K562 (cell line): ENCODE measurements around the gene APC2. TPM values are rescaled to one million over a fixed set of nuclear protein-coding genes. Genes with fewer than 3 reads are reported as not detected.
A peak's percentile ranks its signal among the peaks of the same experiment; 100 is the strongest.

ENCODE experiments used
- ATAC-seq: fragments of 200-7000 bp; cut with Tn5 transposase; 3 replicates; pipeline ENCODE4 v1.9.1; 2020; ENCODE audit warnings: moderate library complexity
- BruUV-seq: library from RNA; stranded (reverse); fragments of 400-500 nt; replicated peaks from 2 replicates; lab custom pipeline; 2021; lab: Mats Ljungman, UMichigan
- CTCF ChIA-PET: fragments of 300-600 bp; formaldehyde crosslinking; extraction: SDS; loops from one replicate; lab custom pipeline; 2021; ENCODE audit warnings: low intra/inter-chr PET ratio; lab: Yijun Ruan, JAX
- POLR2A ChIA-PET: fragments of 300-600, 350-650 bp; sonication (Branson Sonifier 250); formaldehyde crosslinking; extraction: SDS; loops from one replicate; lab custom pipeline; 2021; ENCODE audit warnings: antibody characterized with exemption, inconsistent platforms; lab: Yijun Ruan, JAX
- DNase-seq, 4 experiments: peaks; one replicate each; pipeline versions ENCODE4 v3.0.0 to v3.0.0-alpha.2; 2011 to 2018; ENCODE audit warnings: low spot score in 3 of 4, mixed read lengths in 3 of 4; ENCODE audit errors: extremely low read depth in 1 of 4
- FAIRE-seq: peaks from 2 replicates; lab custom pipeline; 2011; peaks lifted over from hg19 to GRCh38; lab: Jason Lieb, UNC
- H2AFZ ChIP-seq: 2 replicates; pipeline ENCODE4 v1.6.0; 2011; ENCODE audit warnings: low read depth, low read length, control low read depth, inconsistent platforms
- H3K27ac ChIP-seq: fragments of 200-600 bp; 3 replicates; pipeline ENCODE4 v1.8.0; 2011; ENCODE audit warnings: low read depth, mild to moderate bottlenecking, control low read depth, inconsistent platforms, low read length, moderate library complexity, mixed read lengths; ENCODE audit errors: extremely low read depth
- H3K27me3 ChIP-seq, 2 experiments: fragments of 300-600 bp in 1 of 2; 2 replicates in 1 of 2; 3 replicates in 1 of 2; pipeline versions ENCODE4 v1.6.0 to v1.8.0; 2011; ENCODE audit warnings: inconsistent platforms in 2 of 2, low read length in 2 of 2, mild to moderate bottlenecking in 1 of 2, mixed read lengths in 1 of 2, moderate library complexity in 1 of 2; ENCODE audit not compliant: control insufficient read depth in 2 of 2, insufficient read depth in 2 of 2
- H3K36me3 ChIP-seq: fragments of 300-600 bp; 3 replicates; pipeline ENCODE4 v1.8.0; 2011; ENCODE audit warnings: mild to moderate bottlenecking, low read length, inconsistent platforms; ENCODE audit not compliant: control insufficient read depth, insufficient read depth
- H3K4me1 ChIP-seq, 2 experiments: fragments of 200-600 bp in 1 of 2; replicated peaks in 1 of 2; 2 replicates in 1 of 2; 3 replicates in 1 of 2; pipeline versions ENCODE4 v1.5.1 to v1.8.0; 2011; ENCODE audit warnings: inconsistent platforms in 2 of 2, low read length in 2 of 2, mild to moderate bottlenecking in 1 of 2, mixed read lengths in 1 of 2, moderate library complexity in 1 of 2; ENCODE audit not compliant: control insufficient read depth in 2 of 2, insufficient read depth in 2 of 2
- H3K4me2 ChIP-seq: 2 replicates; pipeline ENCODE4 v1.6.1; 2011; ENCODE audit warnings: low read length, control low read depth, inconsistent platforms, mixed read lengths; ENCODE audit not compliant: insufficient read depth
- H3K4me3 ChIP-seq: fragments of 200-600 bp; sonication (generic), shearing (Covaris generic); 2 replicates; pipeline ENCODE4 v1.5.1; 2016; ENCODE audit warnings: control low read depth, inconsistent platforms
- H3K79me2 ChIP-seq: fragments of 200-600 bp; 3 replicates; pipeline ENCODE4 v1.8.0; 2011; ENCODE audit warnings: low read length, inconsistent platforms; ENCODE audit not compliant: control insufficient read depth, insufficient read depth
- H3K9ac ChIP-seq, 2 experiments: 2 replicates each; pipeline versions ENCODE4 v1.6.0 to v1.6.1; 2011; ENCODE audit warnings: low read depth in 2 of 2, low read length in 2 of 2, control low read depth in 1 of 2, inconsistent platforms in 1 of 2, mild to moderate bottlenecking in 1 of 2, mixed read lengths in 1 of 2; ENCODE audit not compliant: insufficient read depth in 1 of 2
- H3K9me1 ChIP-seq: one replicate; pipeline ENCODE4 v1.6.0; 2011; ENCODE audit warnings: inconsistent platforms, mild to moderate bottlenecking, low read length, moderate library complexity; ENCODE audit not compliant: control insufficient read depth, insufficient read depth
- H3K9me3 ChIP-seq: replicated peaks from 2 replicates; pipeline ENCODE4 v1.5.1; 2011; ENCODE audit warnings: low read depth, low read length, inconsistent platforms; ENCODE audit not compliant: control insufficient read depth, insufficient read depth
- H4K20me1 ChIP-seq: replicated peaks from 2 replicates; pipeline ENCODE4 v1.6.1; 2011; ENCODE audit warnings: low read length, inconsistent platforms, mixed read lengths; ENCODE audit not compliant: control insufficient read depth, insufficient read depth
- AFF4 ChIP-seq: sonication (generic); formaldehyde crosslinking; IDR thresholded peaks from 2 replicates; pipeline ENCODE4 v1.8.0; 2023; ENCODE audit warnings: mild to moderate bottlenecking, missing genetic modification reagents
- CREM ChIP-seq: IDR thresholded peaks from 2 replicates; pipeline ENCODE4 v1.6.1; 2014; ENCODE audit warnings: antibody characterized with exemption, low read depth
- ELK3 ChIP-seq: fragments of 450-650 bp; formaldehyde crosslinking; IDR thresholded peaks from 2 replicates; pipeline ENCODE4 v1.4.0; 2020; ENCODE audit warnings: mild to moderate bottlenecking
- EWSR1 ChIP-seq: fragments of 450-650 bp; IDR thresholded peaks from 2 replicates; pipeline ENCODE4 v1.6.1; 2018; ENCODE audit warnings: borderline replicate concordance, mild to moderate bottlenecking, low read depth, moderate library complexity; ENCODE audit not compliant: partially characterized antibody
- HNRNPH1 ChIP-seq: fragments of 200-400 bp; formaldehyde crosslinking; optimal IDR thresholded peaks from 2 replicates; pipeline ENCODE3; 2017; ENCODE audit warnings: low read depth, mild to moderate bottlenecking, low read length, moderate library complexity
- NEUROD1 ChIP-seq: fragments of 150-350 bp; IDR thresholded peaks from 2 replicates; pipeline ENCODE4 v1.6.1; 2014; ENCODE audit warnings: borderline replicate concordance, low read length, low read depth; ENCODE audit not compliant: partially characterized antibody
- NR1H2 ChIP-seq: sonication (generic); formaldehyde crosslinking; IDR thresholded peaks from 2 replicates; pipeline ENCODE4 v1.4.0; 2020; ENCODE audit warnings: mild to moderate bottlenecking, missing genetic modification reagents
- RHOXF2B ChIP-seq: fragments of 250-450 bp; sonication (Bioruptor Pico); conservative IDR thresholded peaks from 2 replicates; pipeline ENCODE4 v1.5.1; 2021
- SP1 ChIP-seq: sonication (generic); formaldehyde crosslinking; IDR thresholded peaks from 2 replicates; pipeline ENCODE4 v1.8.1; 2022; ENCODE audit warnings: mild to moderate bottlenecking, missing genetic modification reagents
- ZNF232 ChIP-seq: sonication (generic); formaldehyde crosslinking; IDR thresholded peaks from 2 replicates; pipeline ENCODE4 v1.8.0; 2022; ENCODE audit warnings: mild to moderate bottlenecking, missing genetic modification reagents
- ZNF766 ChIP-seq: fragments of 200-800 bp; sonication (Bioruptor generic); conservative IDR thresholded peaks from 2 replicates; pipeline ENCODE4 v1.6.1; 2016; ENCODE audit warnings: missing genetic modification characterization, missing compliant biosample characterization
- WGBS: fragments of 100-300 bp; shearing (Covaris generic); methylation state at CpG from one replicate; pipeline ENCODE4 v1.1.6; 2016; ENCODE audit warnings: low coverage, mixed read lengths; ENCODE audit not compliant: insufficient coverage; ENCODE audit errors: missing lambda C conversion rate; 5-methylcytosine and 5-hydroxymethylcytosine counted together
- in situ Hi-C: fragments of 300-500 bp; cut with MboI; formaldehyde crosslinking; loops from 4 replicates; pipeline ENCODE4 v1.15.0; 2018; ENCODE audit warnings: inconsistent platforms, mixed read lengths
- intact Hi-C: fragments of 100-400 bp; cut with micrococcal nuclease; formaldehyde crosslinking; loops from 2 replicates; pipeline ENCODE4 v1.14.2; 2022
- polyA plus RNA-seq, 8 experiments: library from polyadenylated mRNA; depleted of rRNA in 4 of 8; stranded (reverse) in 5 of 8; unstranded in 3 of 8; fragments of >200 nt; fragmentation: Nextera tagmentation in 2 of 8; fragmentation: Illumina TruSeq in 1 of 8; extraction: Ambion mirVana in 2 of 8; extraction: Trizol in 1 of 8; gene quantifications; 2 replicates each; pipeline versions ENCODE4 v1.2.1 to v1.2.3, GENCODE V29; 2011 to 2014; ENCODE audit warnings: inconsistent platforms in 1 of 8, missing spikeins in 1 of 8
- total RNA-seq, 7 experiments: library from RNA; depleted of rRNA in 6 of 7; stranded (reverse); fragments of >200 nt in 6 of 7; fragmentation: Illumina TruSeq in 2 of 7; extraction: Trizol in 2 of 7; gene quantifications; 2 replicates each; pipeline versions ENCODE4 v1.2.1 to v1.2.3, GENCODE V29; 2011 to 2021; ENCODE audit warnings: low replicate concordance in 1 of 7

Gene APC2
- total and polyA plus RNA-seq, 9 of the 15 experiments (the other 6 are each of a cell fraction or from before 2014, with no cell fraction given), result 0.01 to 0.40 (median 0.05) TPM; not detected in 3

DNA sequence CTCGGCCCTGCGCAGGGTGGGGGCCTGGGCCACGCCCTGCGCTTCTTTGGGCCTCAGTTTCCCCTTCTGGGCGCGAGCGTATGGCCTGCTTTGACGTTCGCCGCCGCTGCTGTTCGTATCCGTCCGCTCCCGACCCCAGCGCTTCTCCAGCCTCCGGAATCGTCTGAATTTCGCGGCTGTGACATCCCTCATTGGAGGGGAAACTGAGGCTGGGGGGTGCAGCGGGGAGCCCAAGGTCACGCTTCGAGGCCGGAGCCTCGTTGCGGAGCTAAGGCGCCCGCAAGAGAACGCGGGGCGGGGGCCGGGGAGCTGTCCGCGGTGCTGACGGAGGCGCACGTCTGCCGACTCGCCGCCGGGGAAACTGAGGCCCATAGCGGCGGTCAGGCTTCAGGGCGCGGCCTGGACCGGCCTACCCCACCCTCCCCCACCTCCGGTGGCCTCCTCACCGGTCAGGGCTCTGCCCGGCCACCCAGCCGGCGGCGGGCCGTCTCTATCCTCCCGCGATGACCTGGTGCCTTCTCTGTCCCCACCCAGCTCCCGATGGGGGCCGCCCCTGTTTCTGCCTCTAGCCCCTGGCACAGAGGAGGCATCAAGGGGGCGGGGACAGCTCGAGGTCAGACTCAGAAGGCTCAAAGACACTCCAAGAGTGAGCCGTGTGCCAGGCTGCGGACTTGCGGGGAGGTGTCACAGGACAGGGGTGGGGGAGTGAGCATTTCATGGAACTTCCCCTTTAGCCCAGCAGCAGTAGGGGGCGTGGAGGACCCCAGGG lies 3.0 kb upstream of the APC2 start (continued):
- TF ChIP-seq ZNF232 (CRISPR knock-in tag) (0 out of 2 replicates have a peak, but pooled peaks have one; percentile 61), CREM (peak; percentile 31; the same call in 1 of the 2 replicates), SP1 (CRISPR knock-in tag) (0 out of 2 replicates have a peak, but pooled peaks have one; percentile 35), AFF4 (CRISPR knock-in tag) (peak; percentile 78; the same call in 1 of the 2 replicates)

DNA sequence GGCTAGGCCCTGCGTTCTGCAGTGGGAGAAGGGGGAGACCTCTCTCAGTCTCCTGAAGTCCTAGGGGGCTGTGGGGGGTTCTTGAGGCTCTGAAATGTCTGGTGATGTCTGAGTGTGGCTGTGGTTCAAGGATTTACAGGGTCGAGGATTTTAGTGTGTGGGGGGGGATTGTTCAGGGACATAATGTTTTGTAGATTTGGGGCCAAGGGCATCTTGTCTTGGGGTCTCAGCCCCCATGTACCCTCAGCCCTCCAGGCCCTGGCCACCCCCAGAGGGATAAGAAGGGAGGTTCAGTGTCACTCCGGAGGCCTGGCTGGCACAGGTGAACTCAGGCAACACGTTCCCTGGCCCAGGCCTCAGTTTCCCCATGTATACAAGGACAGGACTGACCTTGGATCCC lies 2.4 kb upstream of the APC2 start:
- in situ Hi-C loops, result no loop called here
- POLR2A ChIA-PET, result interaction anchor here (0.6 to 0.8 kb wide), 2 partner anchors 206 to 417 kb away, joined by 3 read pairs; no protein-coding TSS in a partner anchor
- TF ChIP-seq EWSR1, result no peak
- TF ChIP-seq NEUROD1, result no peak
- TF ChIP-seq NR1H2 (CRISPR knock-in tag), result no peak
- no peak for TF ChIP-seq ELK3 (CRISPR knock-in tag)
- TF ChIP-seq ZNF766 (CRISPR knock-in tag), result no peak
- no peak for TF ChIP-seq RHOXF2B
- no peak for TF ChIP-seq HNRNPH1

More for the DNA sequence above, 2.4 kb upstream of the APC2 start:
- peaks cover 17% of the 10 kb centered on the region; the same call in 1 of the 2 replicates for H4K20me1 ChIP-seq
- peaks cover 15 to 76% of the 10 kb centered on the region in 2 experiments for H3K4me1 ChIP-seq
- 11% methylated on average over 4 of the region's 4 CpGs for WGBS
- no TSS peak for BruUV-seq
- peaks cover 4% of the 10 kb centered on the region; the same call in 1 of the 3 replicates for H3K36me3 ChIP-seq
- no peaks in the 10 kb centered on the region for H3K9me3 ChIP-seq
- no peak overlapping the region for H3K27ac ChIP-seq
- no peaks in the 10 kb centered on the region for H3K79me2 ChIP-seq
- no peaks in the 10 kb centered on the region for H3K9me1 ChIP-seq
- ATAC-seq (no peak), DNase-seq (no peak), FAIRE-seq (no peak)
- H3K9ac ChIP-seq, result no peak overlapping the region
- H3K4me3 ChIP-seq, result no peak overlapping the region
- no peak overlapping the region for H3K4me2 ChIP-seq
- CTCF ChIA-PET, result no interaction called here
- peaks cover 0 to 12% of the 10 kb centered on the region in 2 experiments; a peak in 1 of 5 replicates for H3K27me3 ChIP-seq
- H2AFZ ChIP-seq, result no peak overlapping the region
- intact Hi-C loops, result loop anchor here (10.0 kb wide), 1 partner anchor 173 kb away; the partner anchor contains the start of gene FAM174C
